RWPE2 (cell line): ENCODE results near the gene SYTL2.

ENCODE experiments used
- ATAC-seq: fragments of 200-7000 bp; cut with Tn5 transposase; 3 replicates; pipeline ENCODE4 v1.9.1; 2021; ENCODE audit warnings: low read depth
- DNase-seq: peaks from one replicate; pipeline ENCODE4 v3.0.0-alpha.2; 2020; ENCODE audit warnings: low spot score
- H3K27ac ChIP-seq: fragments of 450-650 bp; 2 replicates; pipeline ENCODE4 v1.5.1; 2017; ENCODE audit warnings: mild to moderate bottlenecking; ENCODE audit not compliant: poor library complexity, severe bottlenecking
- H3K27me3 ChIP-seq: fragments of 250-450 bp; sonication (Bioruptor Pico); 2 replicates; pipeline ENCODE4 v1.5.1; 2021; ENCODE audit warnings: mild to moderate bottlenecking, moderate library complexity; ENCODE audit not compliant: insufficient read depth, poor library complexity, severe bottlenecking
- H3K36me3 ChIP-seq: fragments of 250-450 bp; sonication (Bioruptor Pico); 2 replicates; pipeline ENCODE4 v1.5.1; 2020; ENCODE audit warnings: low read depth, mild to moderate bottlenecking, moderate library complexity
- H3K4me1 ChIP-seq: fragments of 250-450 bp; sonication (Bioruptor Pico); 2 replicates; pipeline ENCODE4 v1.5.1; 2021; ENCODE audit warnings: mild to moderate bottlenecking, moderate library complexity; ENCODE audit not compliant: insufficient read depth, poor library complexity, severe bottlenecking
- H3K4me3 ChIP-seq: fragments of 250-450 bp; sonication (Bioruptor Pico); 2 replicates; pipeline ENCODE4 v1.5.1; 2021; ENCODE audit warnings: mild to moderate bottlenecking, moderate library complexity; ENCODE audit not compliant: severe bottlenecking
- H3K9me3 ChIP-seq: fragments of 250-450 bp; sonication (Bioruptor Pico); 2 replicates; pipeline ENCODE4 v1.5.1; 2021; ENCODE audit warnings: mild to moderate bottlenecking, moderate library complexity; ENCODE audit not compliant: severe bottlenecking
- TF ChIP-seq, protein P1 (sequence below): fragments of 450-650 bp; IDR thresholded peaks from one replicate; pipeline ENCODE4 v1.5.1; 2017; ENCODE audit warnings: mild to moderate bottlenecking, moderate library complexity; ENCODE audit not compliant: poor library complexity, severe bottlenecking

Gene SYTL2

GRCh38 chr11:85803920-85804319 lies 7.0 kb downstream of the SYTL2 start:
- ATAC-seq (no peak), DNase-seq (no peak)
- Histone ChIP-seq H3K27ac (no peak overlapping the region), H3K4me3 (no peak overlapping the region), H3K9me3 (no peaks in the 10 kb centered on the region), H3K36me3 (no peaks in the 10 kb centered on the region), H3K4me1 (peaks cover 12% of the 10 kb centered on the region), H3K27me3 (no peaks in the 10 kb centered on the region)
- TF ChIP-seq, protein P1, sequence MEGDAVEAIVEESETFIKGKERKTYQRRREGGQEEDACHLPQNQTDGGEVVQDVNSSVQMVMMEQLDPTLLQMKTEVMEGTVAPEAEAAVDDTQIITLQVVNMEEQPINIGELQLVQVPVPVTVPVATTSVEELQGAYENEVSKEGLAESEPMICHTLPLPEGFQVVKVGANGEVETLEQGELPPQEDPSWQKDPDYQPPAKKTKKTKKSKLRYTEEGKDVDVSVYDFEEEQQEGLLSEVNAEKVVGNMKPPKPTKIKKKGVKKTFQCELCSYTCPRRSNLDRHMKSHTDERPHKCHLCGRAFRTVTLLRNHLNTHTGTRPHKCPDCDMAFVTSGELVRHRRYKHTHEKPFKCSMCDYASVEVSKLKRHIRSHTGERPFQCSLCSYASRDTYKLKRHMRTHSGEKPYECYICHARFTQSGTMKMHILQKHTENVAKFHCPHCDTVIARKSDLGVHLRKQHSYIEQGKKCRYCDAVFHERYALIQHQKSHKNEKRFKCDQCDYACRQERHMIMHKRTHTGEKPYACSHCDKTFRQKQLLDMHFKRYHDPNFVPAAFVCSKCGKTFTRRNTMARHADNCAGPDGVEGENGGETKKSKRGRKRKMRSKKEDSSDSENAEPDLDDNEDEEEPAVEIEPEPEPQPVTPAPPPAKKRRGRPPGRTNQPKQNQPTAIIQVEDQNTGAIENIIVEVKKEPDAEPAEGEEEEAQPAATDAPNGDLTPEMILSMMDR: no peak

- H3K27ac ChIP-seq: no peak overlapping the region
- H3K36me3 ChIP-seq: no peaks in the 10 kb centered on the region
- H3K4me3 ChIP-seq: no peak overlapping the region
- no peaks in the 10 kb centered on the region for H3K27me3 ChIP-seq
- TF ChIP-seq, protein P1: no peak
- ATAC-seq (no peak), DNase-seq (no peak)
- no peaks in the 10 kb centered on the region for H3K9me3 ChIP-seq
- peaks cover 12% of the 10 kb centered on the region for H3K4me1 ChIP-seq
Observed at GRCh38 chr11:85803303-85803702, 7.6 kb downstream of the SYTL2 start.

GRCh38 chr11:85801527-85801926 lies 9.4 kb downstream of the SYTL2 start:
- TF ChIP-seq, protein P1: no peak
- no peak for DNase-seq
- Histone ChIP-seq H3K36me3 (no peaks in the 10 kb centered on the region), H3K9me3 (no peaks in the 10 kb centered on the region), H3K4me1 (peaks cover under 1% of the 10 kb centered on the region), H3K4me3 (no peak overlapping the region), H3K27ac (no peak overlapping the region), H3K27me3 (no peaks in the 10 kb centered on the region)
- no peak for ATAC-seq

GRCh38 chr11:85800595-85801342 lies 10.2 kb downstream of the SYTL2 start:
- H3K4me1 ChIP-seq: no peaks in the 10 kb centered on the region
- TF ChIP-seq, protein P1: no peak
- no peak overlapping the region for H3K27ac ChIP-seq
- H3K4me3 ChIP-seq: no peak overlapping the region
- no peak for DNase-seq
- H3K27me3 ChIP-seq: no peaks in the 10 kb centered on the region
- no peak for ATAC-seq
- H3K9me3 ChIP-seq: no peaks in the 10 kb centered on the region
- H3K36me3 ChIP-seq: no peaks in the 10 kb centered on the region

- Histone ChIP-seq H3K9me3 (no peaks in the 10 kb centered on the region), H3K27ac (no peak overlapping the region), H3K4me3 (no peak overlapping the region), H3K4me1 (no peaks in the 10 kb centered on the region), H3K36me3 (no peaks in the 10 kb centered on the region), H3K27me3 (no peaks in the 10 kb centered on the region)
- TF ChIP-seq, protein P1: no peak
- ATAC-seq (no peak), DNase-seq (no peak)
Observed at GRCh38 chr11:85799142-85799541, 11.8 kb downstream of the SYTL2 start.
